ENCODE results near the gene PLCL1.

Gene PLCL1

DNA sequence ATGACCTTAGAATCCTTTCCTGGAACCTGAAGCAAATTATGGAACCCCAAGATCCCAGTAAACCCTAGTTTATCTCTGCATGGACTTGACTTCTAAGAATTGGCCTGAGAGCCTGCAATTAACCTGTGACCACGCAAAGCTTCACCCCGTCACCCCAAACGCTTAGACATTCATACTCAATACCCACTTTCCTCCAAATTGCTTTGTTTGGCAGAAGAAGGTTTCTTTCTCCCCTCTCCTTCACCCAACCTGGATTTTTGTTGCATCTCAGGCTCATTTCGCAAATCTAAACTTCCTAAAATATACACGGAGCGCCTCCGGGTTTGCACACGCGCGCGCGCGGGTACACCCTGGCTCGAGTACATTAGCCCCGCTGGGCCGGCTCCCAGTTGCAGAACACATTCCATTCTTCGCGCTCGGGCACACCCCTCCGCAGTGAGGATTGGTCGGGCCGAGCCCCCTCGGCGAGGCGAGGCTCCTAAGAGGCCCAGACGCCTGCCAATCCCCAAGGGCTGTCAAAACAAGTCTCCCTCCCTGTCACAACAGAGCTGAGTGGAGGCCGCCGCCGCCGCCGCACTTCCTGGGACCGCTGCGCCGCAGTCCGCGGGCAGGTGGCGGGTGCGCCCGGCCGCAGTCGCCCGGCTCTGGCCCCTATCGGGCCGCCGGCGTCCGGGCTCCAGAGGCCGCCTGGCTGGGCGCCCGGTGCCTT is at the start of gene PLCL1:
TSS of gene PLCL1 (plus strand) at position 545 of the 709 bp plus-strand sequence.
- in situ Hi-C loops (cut with HindIII; ENCODE audit: low pct_unique_long_range_greater_than_20kb, low sequenced_read_pairs) = no loop called here
- no peak for TF ChIP-seq JUND (IDR thresholded peaks at IDR 0.05; ENCODE audit: low read depth)
- DNase-seq (ENCODE audit: low read depth in 1 of 2, low spot score in 1 of 2) = peak; percentile 93

DNA sequence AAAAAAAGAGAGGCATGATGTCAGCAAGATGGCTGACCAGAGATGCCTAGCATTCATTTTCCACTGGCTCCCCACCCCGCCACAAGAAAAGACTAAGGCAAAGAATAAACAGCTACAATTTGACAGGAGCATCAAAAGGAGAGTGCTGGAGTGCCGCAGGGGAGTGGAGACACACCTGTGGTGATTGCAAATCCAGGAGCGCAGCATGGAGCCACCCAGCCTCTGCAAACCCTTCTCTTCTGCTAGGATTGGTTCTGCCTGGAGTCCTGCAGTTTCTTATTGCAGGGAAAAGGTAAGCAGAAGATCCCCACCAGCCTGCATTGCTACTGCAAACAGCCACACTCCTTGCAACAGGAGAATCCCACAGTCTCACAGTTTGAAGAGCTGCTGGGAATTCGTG is 45.4 kb upstream of the PLCL1 start:
- no peak for TF ChIP-seq JUND (IDR thresholded peaks at IDR 0.05; ENCODE audit: low read depth)
- no peak for DNase-seq (ENCODE audit: low read depth in 1 of 2, low spot score in 1 of 2)
- in situ Hi-C loops (cut with HindIII; ENCODE audit: low pct_unique_long_range_greater_than_20kb, low sequenced_read_pairs) = no loop called here

DNA sequence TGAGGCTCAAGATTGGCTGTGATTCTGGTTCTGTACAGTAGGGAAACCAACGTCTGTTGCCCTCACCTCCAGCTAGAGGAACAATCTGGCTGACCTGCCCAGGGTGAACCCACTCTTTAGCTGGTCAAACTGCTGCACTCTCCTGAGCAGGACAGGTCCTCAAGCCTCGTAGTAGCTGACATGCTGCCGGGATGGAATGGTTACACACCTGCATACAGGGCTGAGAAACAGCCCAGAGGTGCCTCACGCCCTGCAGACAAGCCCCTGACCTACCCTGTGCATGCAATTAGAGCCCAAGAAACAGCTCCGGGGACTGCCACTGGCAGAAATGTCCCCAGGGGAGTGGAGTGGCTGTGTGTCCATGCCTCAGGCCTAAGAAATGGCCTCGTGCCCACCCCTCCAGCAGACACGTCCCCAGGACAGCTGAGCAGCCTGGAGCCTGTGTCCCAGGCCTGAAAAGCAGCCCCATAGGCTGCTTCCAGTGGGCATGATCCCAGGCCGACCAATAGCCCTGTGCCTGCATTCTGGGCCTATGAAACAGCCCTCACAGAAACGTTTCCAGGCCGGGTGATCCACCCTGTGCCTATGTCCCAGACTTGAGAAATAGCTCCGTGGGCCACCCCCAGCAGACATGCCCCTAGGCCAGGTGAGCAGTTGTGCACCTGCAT is 44.6 kb upstream of the PLCL1 start:
- in situ Hi-C loops (cut with HindIII; ENCODE audit: low pct_unique_long_range_greater_than_20kb, low sequenced_read_pairs) = no loop called here
- TF ChIP-seq JUND (IDR thresholded peaks at IDR 0.05; ENCODE audit: low read depth) = no peak
- no peak for DNase-seq (ENCODE audit: low read depth in 1 of 2, low spot score in 1 of 2)

DNA sequence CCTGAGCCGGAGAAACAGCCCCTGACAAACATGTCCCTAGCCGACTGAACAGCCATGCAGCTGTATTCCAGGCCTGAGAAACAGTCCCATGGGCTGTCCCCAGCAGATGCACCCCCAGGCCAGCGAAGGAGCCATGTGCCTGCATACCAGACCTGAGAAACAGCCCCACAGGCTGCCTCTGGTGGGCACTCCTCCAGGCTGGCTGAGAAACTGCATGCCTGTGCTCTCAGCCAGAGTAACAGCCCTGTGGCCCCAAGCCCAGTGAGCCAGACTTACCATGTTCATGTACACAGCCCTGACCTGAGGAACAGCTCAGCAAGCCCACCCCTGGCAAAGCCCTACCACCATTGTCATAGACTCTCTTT is 44.1 kb upstream of the PLCL1 start:
- in situ Hi-C loops (cut with HindIII; ENCODE audit: low pct_unique_long_range_greater_than_20kb, low sequenced_read_pairs) = no loop called here
- TF ChIP-seq JUND (IDR thresholded peaks at IDR 0.05; ENCODE audit: low read depth) = no peak

DNA sequence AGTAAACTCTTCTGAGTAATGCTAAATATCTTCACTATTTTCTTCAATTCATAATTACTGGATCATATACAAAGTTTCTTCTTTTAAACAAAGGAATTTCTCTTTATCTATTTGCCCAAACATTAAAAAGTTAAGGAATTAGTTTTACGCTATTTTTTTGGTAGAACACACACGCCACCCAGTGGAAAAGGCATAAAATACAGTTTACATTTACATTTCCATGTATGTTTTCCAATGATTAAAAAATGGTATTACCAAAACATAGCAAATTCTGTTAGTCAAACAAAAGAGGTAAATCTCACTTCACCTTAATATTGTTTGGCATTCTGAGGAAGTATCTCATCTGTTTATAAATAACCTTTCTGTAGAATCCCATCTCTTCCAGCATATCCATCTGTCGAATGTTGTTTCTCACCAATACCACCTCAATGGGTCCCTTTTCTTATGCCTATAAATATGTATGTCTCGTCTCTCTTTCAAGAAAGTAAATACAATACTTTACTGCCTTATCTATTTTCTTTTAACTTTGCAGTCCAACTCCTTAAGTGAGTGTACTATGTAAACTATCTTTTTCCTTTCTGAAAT is 26.5 kb upstream of the PLCL1 start:
- TF ChIP-seq JUND (IDR thresholded peaks at IDR 0.05; ENCODE audit: low read depth) = no peak
- in situ Hi-C loops (cut with HindIII; ENCODE audit: low pct_unique_long_range_greater_than_20kb, low sequenced_read_pairs) = no loop called here
- peak in 1 of 2 experiments; percentile 40 for DNase-seq (ENCODE audit: low read depth in 1 of 2, low spot score in 1 of 2)

More for the DNA sequence above, 44.1 kb upstream of the PLCL1 start:
- no peak for DNase-seq (ENCODE audit: low read depth in 1 of 2, low spot score in 1 of 2)

DNA sequence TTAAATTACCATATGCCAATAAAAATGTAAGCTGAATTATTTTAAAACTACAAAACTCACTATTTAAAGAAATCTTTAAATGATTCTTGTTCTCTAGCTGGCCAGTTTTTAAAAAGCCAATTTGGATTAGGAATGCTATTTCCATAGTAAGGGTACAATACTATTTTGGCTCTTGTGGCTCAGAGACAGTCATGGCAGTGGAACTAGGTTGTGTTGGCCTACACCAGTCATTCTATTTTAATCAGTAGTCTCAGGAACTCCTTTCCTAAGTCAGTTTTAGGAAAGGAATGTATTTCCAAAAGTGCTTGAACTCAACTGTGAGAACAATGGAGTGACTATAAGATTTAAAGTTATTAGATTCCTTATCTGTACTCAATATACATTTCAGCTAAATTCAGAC is 25.1 kb upstream of the PLCL1 start:
- DNase-seq (ENCODE audit: low read depth in 1 of 2, low spot score in 1 of 2) = no peak
- TF ChIP-seq JUND (IDR thresholded peaks at IDR 0.05; ENCODE audit: low read depth) = no peak
- in situ Hi-C loops (cut with HindIII; ENCODE audit: low pct_unique_long_range_greater_than_20kb, low sequenced_read_pairs) = no loop called here

DNA sequence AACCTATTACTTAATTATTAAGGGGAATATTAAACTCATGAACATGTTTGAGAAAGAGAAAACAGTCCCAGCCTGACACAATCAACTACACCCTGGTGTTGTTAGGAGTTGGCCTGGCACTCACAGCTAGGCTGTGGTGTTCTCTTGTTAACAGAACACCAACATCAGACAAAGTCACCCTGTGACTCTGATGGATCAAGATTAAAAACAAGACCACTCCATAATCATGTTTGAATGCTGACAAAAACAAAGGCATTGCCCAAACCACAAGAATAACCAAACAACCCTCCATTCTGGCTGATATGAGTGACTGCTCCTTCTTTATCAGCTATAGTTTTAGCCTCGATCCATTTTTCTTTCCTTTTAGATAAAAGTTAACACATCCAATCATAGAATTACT is 22.3 kb upstream of the PLCL1 start:
- in situ Hi-C loops (cut with HindIII; ENCODE audit: low pct_unique_long_range_greater_than_20kb, low sequenced_read_pairs) = no loop called here
- TF ChIP-seq JUND (IDR thresholded peaks at IDR 0.05; ENCODE audit: low read depth) = no peak
- no peak for DNase-seq (ENCODE audit: low read depth in 1 of 2, low spot score in 1 of 2)

DNA sequence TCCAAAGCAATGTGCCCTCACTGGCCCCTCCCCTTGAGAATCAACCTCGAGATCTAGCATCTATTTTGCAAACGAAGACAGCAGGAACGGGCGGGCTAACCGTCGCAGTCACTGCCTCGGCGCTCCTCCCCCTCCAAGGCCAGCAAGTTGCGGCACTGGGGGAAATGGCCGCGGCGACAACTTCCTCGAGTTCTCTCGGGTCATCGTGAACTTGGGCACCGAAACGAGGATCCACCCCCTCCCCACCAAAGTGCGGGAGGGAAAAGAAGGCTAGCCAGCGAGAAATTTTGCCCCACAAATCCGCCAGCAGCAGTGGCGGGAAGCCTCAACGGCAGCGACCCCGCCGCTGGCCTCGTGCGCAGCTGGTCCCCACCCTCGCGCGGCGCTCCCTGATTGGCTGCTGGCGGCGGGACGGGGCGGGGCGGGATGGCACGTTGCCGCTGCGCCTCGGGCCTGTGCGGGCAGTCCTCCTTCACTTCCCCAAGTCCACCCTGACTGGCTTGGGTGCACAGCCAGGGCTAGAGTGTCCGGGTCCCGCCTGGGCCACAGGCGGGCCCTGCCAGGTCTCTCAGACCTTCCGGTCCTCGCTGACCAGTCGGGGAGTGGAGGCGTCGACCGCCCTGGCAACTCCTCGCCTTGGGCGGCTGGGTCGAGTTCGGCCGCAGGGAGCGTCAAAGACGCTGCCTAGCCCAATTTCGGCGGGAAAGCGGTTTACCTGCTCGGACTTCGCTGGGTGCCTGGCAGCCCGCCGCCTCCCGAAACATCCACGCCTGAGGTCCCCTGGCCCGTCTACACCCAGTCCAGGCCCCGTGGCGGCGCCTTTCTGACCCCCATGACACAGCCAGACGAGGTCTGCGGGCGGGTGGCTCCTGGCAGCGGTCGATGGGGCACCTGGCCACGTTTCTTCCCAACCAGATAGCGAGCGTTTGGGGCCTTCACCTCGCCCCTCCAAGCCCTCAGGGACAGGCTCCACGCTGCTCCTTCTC is 19.1 kb upstream of the PLCL1 start, which contains the start of gene BOLL:
TSS of gene BOLL (minus strand) at position 364 of the 986 bp plus-strand sequence. CDS start 3,469 bp downstream, outside the sequence.
- TF ChIP-seq JUND (IDR thresholded peaks at IDR 0.05; ENCODE audit: low read depth) = no peak
- in situ Hi-C loops (cut with HindIII; ENCODE audit: low pct_unique_long_range_greater_than_20kb, low sequenced_read_pairs) = no loop called here
- no peak for DNase-seq (ENCODE audit: low read depth in 1 of 2, low spot score in 1 of 2)

DNA sequence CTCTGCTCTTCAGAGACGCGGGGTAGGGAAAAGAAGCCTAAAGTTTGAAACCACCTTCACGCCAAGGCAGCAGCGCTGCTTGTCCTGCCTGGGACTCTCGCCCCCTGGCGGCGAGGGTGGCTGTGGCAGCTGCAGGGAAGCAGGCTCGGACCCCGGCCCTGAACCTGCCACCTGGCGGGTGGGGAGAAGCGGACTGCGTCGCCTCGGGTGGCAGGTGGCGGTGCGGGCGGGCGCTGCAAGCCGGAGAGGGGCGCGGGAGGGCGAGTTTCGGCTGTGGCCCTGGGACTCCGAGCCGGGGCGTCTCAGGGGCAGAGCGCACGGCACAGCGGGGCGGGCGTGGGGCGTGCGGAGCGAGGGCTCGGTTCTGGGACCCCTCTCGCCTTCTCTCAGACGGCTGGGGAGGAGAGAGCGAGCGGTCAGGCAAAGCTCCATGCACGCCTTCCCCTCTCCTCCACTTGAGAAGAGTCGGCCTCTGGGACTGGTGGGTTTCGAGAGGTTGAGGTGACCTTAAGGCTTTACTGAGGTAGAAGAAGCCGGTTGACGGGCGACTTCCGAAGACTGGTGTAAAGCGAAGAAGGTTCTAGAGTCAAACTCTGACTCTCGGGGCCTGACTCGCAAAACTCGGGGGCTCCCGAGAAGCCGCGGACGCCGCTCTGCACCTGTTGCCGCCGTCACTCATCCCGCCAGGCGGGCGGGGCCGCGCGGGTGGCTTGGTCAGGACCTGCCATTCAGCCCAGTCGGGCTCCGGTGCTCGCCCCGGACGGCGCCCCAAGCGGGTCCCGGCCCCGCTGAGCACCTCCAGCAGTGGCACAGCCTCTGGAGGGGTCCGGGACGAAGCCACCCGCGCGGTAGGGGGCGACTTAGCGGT is 18.1 kb upstream of the PLCL1 start:
- no peak for DNase-seq (ENCODE audit: low read depth in 1 of 2, low spot score in 1 of 2)
- in situ Hi-C loops (cut with HindIII; ENCODE audit: low pct_unique_long_range_greater_than_20kb, low sequenced_read_pairs) = no loop called here
- TF ChIP-seq JUND (IDR thresholded peaks at IDR 0.05; ENCODE audit: low read depth) = no peak

DNA sequence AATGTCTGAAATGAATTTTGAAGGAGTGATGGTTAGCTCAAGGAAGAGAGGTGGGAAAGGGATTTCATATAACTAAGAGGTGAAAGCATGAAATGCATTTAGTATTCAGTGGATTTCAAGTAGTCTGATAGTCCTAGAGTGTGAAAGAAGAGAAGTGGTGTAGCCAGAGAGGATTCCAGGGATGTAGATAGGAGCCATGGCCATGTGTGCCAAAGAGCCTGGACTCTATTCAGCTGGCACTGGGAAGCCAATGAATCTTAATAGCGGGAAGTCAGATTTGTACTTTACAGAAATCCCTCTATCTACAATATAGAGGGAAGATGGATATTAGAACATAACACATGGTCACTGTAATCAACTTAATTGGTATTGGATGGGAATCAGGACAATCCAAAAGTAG is 10.9 kb upstream of the PLCL1 start:
- TF ChIP-seq JUND (IDR thresholded peaks at IDR 0.05; ENCODE audit: low read depth) = no peak
- DNase-seq (ENCODE audit: low read depth in 1 of 2, low spot score in 1 of 2) = no peak
- in situ Hi-C loops (cut with HindIII; ENCODE audit: low pct_unique_long_range_greater_than_20kb, low sequenced_read_pairs) = no loop called here

DNA sequence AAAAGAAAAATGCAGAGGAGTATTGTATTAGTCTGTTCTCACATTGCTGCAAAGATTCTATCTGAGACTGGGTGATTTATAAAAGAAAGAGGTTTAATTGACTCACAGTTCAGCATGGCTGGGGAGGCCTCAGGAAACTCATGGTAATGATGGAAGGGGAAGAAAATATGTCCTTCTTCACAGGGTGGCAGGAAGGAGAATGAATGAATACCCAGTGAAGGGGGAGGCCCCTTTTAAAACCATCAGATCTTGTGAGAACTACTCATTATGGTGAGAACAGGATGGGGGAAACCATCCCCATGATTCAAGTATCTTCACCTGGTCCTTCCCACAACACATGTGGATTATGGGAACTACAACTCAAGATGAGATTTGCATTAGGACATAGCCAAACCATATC is 9.1 kb upstream of the PLCL1 start:
- no peak for DNase-seq (ENCODE audit: low read depth in 1 of 2, low spot score in 1 of 2)
- in situ Hi-C loops (cut with HindIII; ENCODE audit: low pct_unique_long_range_greater_than_20kb, low sequenced_read_pairs) = no loop called here
- TF ChIP-seq JUND (IDR thresholded peaks at IDR 0.05; ENCODE audit: low read depth) = no peak

All from T47D (cell line).